CD4-positive, alpha-beta T cell treated with Interleukin-15 for 1 hour (primary cell): Measurements from ENCODE around the gene PSAT1.

ENCODE experiments used
- DNase-seq: peaks from one replicate; pipeline ENCODE4 v3.0.0-alpha.2; 2020

Gene PSAT1

GRCh38 chr9:78294290-78295176 is 2.4 kb upstream of the PSAT1 start:
- DNase-seq: no peak

- no peak for DNase-seq
Measured at GRCh38 chr9:78295177-78295575, 1.7 kb upstream of the PSAT1 start.

- no peak for DNase-seq
Measured at GRCh38 chr9:78295731-78296130, 1.2 kb upstream of the PSAT1 start.

DNA sequence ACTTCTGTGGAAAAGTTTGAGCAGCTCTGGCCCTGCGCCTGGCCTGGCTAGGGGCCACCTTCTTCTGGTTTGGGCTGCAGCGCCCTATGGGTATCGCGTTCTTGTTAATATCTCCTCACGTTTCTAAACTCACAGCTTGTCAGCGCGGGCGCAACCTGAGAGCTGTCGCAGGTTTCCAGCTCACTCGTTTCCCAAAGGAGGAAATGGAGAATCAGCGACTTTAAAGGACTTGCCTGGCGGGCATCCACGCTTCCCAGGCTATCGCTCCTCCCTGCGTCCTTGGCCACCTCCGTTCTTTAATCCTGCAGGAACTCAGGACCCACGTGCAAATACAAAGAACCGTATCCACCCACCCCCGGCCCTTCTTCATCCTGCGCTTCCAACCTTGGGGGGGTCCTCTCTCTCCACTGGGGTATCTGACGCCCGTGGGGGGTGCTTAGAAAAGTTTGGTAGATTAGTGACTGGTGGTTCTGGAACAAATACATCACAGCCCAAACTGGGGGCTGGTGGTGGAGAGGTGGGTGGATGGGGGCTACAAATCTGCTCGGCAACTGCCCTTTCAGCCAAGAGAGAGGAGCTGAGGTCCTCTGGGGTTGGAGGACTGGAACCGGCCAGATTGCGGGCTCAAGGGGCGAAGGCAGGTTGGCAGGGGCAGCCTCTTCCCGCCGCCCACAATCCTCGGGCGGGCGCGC is 578 bp upstream of the PSAT1 start:
- DNase-seq: no peak

DNA sequence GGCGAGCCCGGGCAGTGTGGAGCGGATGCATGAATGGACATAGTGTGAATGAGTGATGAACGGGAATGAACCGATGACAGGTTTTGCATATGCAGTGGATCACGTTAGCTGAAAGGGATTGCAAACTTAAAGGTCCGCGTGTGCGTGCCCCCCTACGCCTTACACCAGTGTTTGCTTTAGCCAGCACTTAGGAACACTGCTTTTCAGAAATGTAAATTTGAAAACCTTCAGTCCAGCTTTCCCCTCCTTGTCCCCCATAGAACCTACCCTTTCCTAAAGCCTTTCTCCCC is 692 bp downstream of the PSAT1 start:
- no peak for DNase-seq

DNA sequence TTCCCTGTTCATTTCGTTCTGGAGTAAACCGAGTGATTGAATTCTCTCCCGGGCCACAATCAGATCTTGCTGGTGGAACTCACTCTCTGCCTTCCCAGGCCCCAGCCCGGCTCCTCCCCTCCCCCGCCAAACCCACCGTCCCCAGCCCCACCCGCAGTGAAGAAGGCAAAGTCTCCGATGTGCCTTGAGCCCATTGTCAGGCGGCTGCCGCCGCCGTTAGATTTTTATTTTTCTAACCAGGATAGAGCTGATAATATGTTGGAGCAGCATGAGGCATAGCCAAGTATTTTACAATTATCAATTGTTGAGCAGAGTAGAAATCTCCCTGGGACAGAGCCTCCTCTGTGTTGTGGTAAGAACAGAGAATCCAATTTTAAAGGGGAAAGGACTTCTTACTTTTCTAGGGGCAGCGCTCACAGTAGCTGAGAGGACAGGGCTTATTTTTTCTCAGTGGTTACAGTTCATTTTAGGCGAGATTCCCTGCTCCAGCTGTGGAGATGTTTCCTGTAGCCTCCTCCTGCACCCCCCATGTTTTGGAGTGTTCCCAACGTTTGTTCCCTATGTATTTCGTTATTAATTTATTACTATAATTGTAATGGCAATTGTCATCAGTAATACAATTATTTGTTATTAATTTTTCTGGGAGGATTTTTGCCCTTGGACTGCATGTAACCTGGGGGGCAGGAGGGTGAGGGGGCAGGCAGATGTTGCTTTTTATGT is 1.3 kb downstream of the PSAT1 start:
- no peak for DNase-seq

- DNase-seq: no peak
Measured at GRCh38 chr9:78300209-78300608, 3.3 kb downstream of the PSAT1 start.

DNA sequence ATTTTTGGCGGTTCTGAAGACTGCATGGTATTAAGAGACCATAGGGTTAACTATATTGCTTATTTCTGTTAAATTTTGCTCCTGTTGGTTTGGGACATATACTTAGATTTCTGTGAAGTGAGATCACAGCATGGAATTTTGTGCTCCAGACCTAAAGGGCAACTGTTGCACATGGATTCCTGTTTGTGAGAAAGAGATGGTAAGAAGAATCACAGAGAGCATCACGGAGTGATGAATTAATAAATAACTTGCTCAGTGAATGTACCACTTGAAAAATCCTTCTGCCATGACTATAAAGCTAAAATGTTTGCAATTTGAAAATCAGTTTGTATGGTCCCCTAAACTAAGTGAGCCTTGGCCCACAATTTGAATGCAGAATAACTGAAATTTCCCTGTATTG is 4.5 kb downstream of the PSAT1 start:
- DNase-seq: no peak

DNA sequence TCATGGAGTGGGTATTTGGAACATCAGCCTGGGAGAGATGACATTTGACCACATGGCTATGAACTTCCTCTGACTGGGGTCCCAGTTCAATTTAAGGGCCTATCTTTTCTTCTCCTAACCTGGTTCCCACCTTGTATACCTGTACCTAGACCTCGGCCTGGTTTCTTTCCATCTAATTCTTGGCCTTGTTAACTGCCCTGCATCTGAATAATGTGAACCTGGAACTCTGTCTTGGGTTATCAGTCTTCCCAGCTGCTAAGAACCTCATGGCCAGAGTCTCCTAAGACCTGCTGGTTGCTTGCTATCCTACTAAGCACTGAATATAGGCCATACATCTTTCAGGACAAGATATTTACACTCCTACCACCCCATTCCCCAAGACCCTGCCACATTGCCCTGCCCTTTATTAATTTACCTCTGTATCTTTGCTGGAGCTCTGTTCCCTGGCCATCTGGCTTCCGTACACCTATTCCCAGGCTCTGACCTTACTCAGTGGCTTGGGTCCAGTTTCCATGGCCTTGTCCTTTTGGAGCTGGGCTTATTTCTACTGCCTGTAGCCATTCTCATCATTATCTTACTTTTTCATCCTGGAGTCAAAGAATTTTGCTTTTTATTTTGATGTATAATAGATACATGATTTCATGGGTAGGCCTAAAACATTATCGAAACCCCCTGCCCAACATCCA is 6.6 kb downstream of the PSAT1 start:
- DNase-seq: no peak

GRCh38 chr9:78304357-78304756 is 7.4 kb downstream of the PSAT1 start:
- DNase-seq: no peak

DNA sequence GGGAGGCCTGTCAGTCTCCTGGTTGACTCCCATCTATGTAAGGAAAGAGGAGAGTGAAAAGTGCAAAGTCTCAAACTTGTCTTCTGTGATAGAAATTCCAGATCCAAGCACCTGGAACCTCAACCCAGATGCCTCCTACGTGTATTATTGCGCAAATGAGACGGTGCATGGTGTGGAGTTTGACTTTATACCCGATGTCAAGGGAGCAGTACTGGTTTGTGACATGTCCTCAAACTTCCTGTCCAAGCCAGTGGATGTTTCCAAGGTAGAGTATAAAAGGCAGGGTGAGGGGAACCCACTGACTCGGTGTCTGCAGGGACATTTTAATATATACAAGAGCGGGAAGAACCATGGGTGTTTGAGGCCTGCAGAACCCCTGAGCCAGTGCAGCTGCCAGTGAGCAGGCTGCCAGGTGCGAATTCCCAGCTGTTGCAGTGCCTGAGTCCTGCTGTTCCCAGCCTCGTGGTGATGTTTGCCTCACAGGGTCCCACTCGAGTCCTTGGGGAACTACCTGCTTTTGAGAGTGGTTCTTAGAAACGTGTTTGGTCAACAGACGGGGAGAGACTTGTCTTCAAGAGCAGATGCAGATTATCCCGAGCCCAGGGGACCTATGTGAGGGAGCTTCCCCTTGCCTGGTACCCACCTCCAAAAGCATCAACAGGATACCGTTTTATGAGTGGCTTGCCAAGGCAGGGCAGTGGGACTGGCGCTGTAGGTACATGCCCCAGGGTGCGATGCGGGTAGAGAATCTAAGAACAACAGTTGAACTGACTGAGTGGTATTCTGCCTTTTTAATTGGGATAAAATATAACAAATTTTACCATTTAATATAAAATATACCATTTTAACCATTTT is 9.5 kb downstream of the PSAT1 start:
- no peak for DNase-seq

DNA sequence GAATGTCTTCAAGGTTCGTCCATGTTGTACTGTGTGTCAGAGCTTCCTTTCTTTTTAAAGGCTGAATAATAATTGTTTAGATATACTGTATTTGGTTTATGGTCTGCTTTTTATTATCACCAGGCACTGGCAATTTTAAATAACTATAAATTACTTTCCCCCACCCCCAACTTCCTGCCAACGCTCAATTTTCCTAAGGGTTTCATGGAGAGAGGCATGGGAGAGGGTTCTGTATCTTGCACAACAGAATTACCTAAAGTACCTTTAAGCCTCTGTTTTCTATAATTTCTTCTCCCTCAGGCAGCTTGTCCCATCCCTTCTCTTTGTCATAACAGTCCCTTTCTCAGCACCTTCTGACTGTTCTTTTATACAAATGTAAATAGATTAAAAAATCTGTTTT is 10.4 kb downstream of the PSAT1 start:
- no peak for DNase-seq

- no peak for DNase-seq
Measured at GRCh38 chr9:78309066-78309465, 12.1 kb downstream of the PSAT1 start.

GRCh38 chr9:78311075-78311474 is 14.2 kb downstream of the PSAT1 start:
- DNase-seq: no peak

GRCh38 chr9:78311886-78312524 is 15.1 kb downstream of the PSAT1 start:
- no peak for DNase-seq

- DNase-seq: no peak
Measured at GRCh38 chr9:78314550-78314949, 17.6 kb downstream of the PSAT1 start.

GRCh38 chr9:78314953-78315870 is 18.3 kb downstream of the PSAT1 start:
- DNase-seq: no peak

DNA sequence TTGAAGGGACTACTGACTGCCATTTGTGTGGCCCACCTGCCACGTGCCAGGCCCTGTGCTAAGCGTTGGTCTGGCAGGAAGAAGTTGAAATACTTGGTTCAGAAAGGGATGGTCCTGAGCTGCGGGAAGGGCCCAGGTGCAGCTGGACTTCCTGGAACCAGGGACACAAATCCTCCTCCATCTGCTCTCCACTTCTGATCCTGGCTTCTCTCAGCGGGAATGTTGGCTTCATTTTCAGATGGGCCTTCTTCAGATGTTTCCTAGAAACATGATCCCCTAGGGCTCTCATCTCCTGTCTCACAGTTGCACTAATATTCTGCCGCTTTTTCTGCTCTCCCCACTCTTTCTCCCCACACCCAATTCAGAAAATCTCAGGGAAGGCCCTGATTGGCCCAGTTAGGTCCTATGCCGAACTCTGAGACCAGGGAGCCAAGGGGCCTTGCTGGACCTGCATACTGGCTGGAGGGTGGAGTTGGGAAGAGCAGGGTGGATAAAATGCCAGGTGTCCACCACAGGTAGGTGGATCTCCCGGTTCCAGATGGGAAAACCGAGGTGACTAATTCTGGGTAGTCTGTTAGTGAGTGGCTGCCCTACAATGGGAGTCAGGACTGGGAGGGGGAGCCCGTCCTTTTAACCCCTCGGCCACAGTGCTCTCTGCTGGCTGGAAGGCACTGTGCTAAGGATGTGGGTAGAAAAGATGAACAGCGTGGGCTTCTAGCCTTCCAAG is 19.4 kb downstream of the PSAT1 start:
- no peak for DNase-seq

DNA sequence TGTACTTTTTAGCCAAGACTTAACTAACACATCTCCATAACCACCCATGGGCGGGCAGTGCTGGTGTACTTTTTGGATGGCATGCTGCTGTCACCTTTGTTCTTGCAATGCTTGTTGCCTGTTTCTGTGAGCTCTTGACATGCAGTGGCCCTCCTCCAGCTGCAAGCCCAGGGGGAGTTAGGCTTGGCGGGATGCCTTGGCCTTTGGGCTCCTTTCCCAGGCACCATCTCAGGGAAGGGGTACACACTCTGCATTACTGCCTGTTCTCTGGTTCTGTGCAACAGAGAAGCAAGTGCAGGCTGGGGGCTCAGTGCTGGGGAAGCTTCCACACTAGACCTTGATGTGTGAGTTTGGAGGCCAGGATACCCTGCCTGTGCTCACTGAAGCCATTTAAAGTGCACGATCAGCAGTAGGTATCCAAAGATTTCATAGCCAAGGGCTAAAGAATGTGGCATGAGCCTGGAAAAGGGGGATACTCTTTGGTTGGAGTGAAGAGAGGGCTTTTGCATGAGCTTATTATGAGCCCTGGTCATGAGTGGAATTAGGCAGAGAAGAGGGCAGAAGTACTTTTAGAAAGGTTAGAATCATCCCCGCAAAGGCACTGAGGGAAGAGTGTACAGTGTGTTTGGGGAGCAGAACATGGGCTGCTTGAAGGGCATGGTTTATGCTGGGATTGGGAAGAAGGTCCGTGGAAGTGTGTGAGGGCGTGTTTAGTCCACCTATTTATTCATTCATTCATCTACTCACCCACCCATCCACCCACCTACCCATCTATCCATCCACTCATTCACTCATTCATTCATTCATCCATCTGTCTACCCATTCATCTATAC is 22.5 kb downstream of the PSAT1 start:
- no peak for DNase-seq
